GM12878 (cell line): ENCODE results near the gene USP35. TPM values are rescaled to one million over a fixed set of nuclear protein-coding genes. Genes with fewer than 3 reads are reported as not detected.
A peak's percentile ranks its signal among the peaks of the same experiment; 100 is the strongest.

ENCODE experiments used
- ATAC-seq: fragments of 200-7000 bp; cut with Tn5 transposase; 3 replicates; pipeline ENCODE4 v1.9.1; 2020; ENCODE audit warnings: mild to moderate bottlenecking, moderate library complexity
- BruUV-seq: library from RNA; stranded (reverse); fragments of 400-500 nt; replicated peaks from 2 replicates; lab custom pipeline; 2021; lab: Mats Ljungman, UMichigan
- CTCF ChIA-PET: fragments of 300-600 bp; sonication (Branson Sonifier 250); formaldehyde crosslinking; extraction: SDS; loops from one replicate; lab custom pipeline; 2021; ENCODE audit warnings: inconsistent platforms; lab: Yijun Ruan, JAX
- POLR2A ChIA-PET: fragments of 350-600 bp; formaldehyde crosslinking; extraction: SDS; loops from one replicate; lab custom pipeline; 2021; ENCODE audit warnings: inconsistent platforms; lab: Charles Lee
- RAD21 ChIA-PET: fragments of 300-600 bp; sonication (Branson Sonifier 250); formaldehyde crosslinking; loops from one replicate; lab custom pipeline; 2023; ENCODE audit warnings: antibody characterized with exemption; ENCODE audit not compliant: unreplicated experiment; lab: Charles Lee
- SMC1A ChIA-PET: fragments of 300-600 bp; sonication (Branson Sonifier 250); formaldehyde crosslinking; loops from one replicate; lab custom pipeline; 2023; ENCODE audit not compliant: unreplicated experiment, uncharacterized antibody; lab: Charles Lee
- DNase-seq: peaks from one replicate; pipeline ENCODE4 v3.0.0-alpha.2; 2011; ENCODE audit warnings: low read depth, low spot score
- FAIRE-seq: peaks from 3 replicates; lab custom pipeline; 2011; peaks lifted over from hg19 to GRCh38; lab: Jason Lieb, UNC
- H2AFZ ChIP-seq: 2 replicates; pipeline ENCODE4 v1.6.0; 2011; ENCODE audit warnings: low read depth, low read length, control low read depth; ENCODE audit not compliant: control insufficient read depth
- H3K27ac ChIP-seq: 2 replicates; pipeline ENCODE4 v1.5.1; 2011; ENCODE audit warnings: control low read depth; ENCODE audit not compliant: control insufficient read depth, insufficient read depth
- H3K27me3 ChIP-seq, 2 experiments: replicated peaks in 1 of 2; 2 replicates each; pipeline versions ENCODE4 v1.6.0 to v1.6.1; 2011; ENCODE audit warnings: low read length in 1 of 2; ENCODE audit not compliant: control insufficient read depth in 2 of 2, insufficient read depth in 2 of 2
- H3K36me3 ChIP-seq, 2 experiments: 2 replicates each; pipeline ENCODE4 v1.5.1; 2011; ENCODE audit warnings: low read length in 1 of 2; ENCODE audit not compliant: control insufficient read depth in 2 of 2, insufficient read depth in 2 of 2
- H3K4me1 ChIP-seq: 2 replicates; pipeline ENCODE4 v1.6.1; 2011; ENCODE audit warnings: mild to moderate bottlenecking, low read length, moderate library complexity, mixed read lengths; ENCODE audit not compliant: control insufficient read depth, insufficient read depth
- H3K4me2 ChIP-seq: 2 replicates; pipeline ENCODE4 v1.6.0; 2011; ENCODE audit warnings: control low read depth; ENCODE audit not compliant: control insufficient read depth, insufficient read depth
- H3K4me3 ChIP-seq: fragments of 200-600 bp; sonication (generic); 2 replicates; pipeline ENCODE4 v1.5.1; 2016
- H3K79me2 ChIP-seq: 2 replicates; pipeline ENCODE4 v1.6.0; 2011; ENCODE audit warnings: low read length; ENCODE audit not compliant: control insufficient read depth, insufficient read depth
- H3K9ac ChIP-seq: 2 replicates; pipeline ENCODE4 v1.8.0; 2011; ENCODE audit warnings: low read length, control low read depth, mixed read lengths; ENCODE audit not compliant: control insufficient read depth, insufficient read depth
- H3K9me3 ChIP-seq: replicated peaks from 3 replicates; pipeline ENCODE4 v1.5.1; 2011; ENCODE audit warnings: mild to moderate bottlenecking, low read length; ENCODE audit not compliant: control insufficient read depth, insufficient read depth
- H4K20me1 ChIP-seq: 2 replicates; pipeline ENCODE4 v1.6.0; 2011; ENCODE audit not compliant: control insufficient read depth, insufficient read depth
- ATF3 ChIP-seq: IDR thresholded peaks from 2 replicates; pipeline ENCODE4 v1.6.1; 2011; ENCODE audit warnings: low read depth, mild to moderate bottlenecking, low read length, moderate library complexity, borderline replicate concordance; ENCODE audit errors: extremely low read depth
- BACH1 ChIP-seq: fragments of 450-650 bp; IDR thresholded peaks from 2 replicates; pipeline ENCODE4 v1.6.1; 2017; ENCODE audit warnings: mild to moderate bottlenecking, borderline replicate concordance
- CREM ChIP-seq: IDR thresholded peaks from 2 replicates; pipeline ENCODE4 v1.6.1; 2014; ENCODE audit warnings: antibody characterized with exemption, low read depth
- FOS ChIP-seq: IDR thresholded peaks from 3 replicates; pipeline ENCODE4 v1.6.1; 2011; ENCODE audit warnings: borderline replicate concordance; ENCODE audit not compliant: insufficient read length; ENCODE audit errors: extremely low read depth
- HDAC2 ChIP-seq: fragments of 200-600 bp; sonication (generic); IDR thresholded peaks from 2 replicates; pipeline ENCODE4 v1.6.1; 2017
- NR2C1 ChIP-seq: fragments of 450-650 bp; IDR thresholded peaks from 2 replicates; pipeline ENCODE4 v1.6.1; 2017; ENCODE audit warnings: antibody characterized with exemption, mild to moderate bottlenecking, moderate library complexity
- RELB ChIP-seq: fragments of 450-650 bp; IDR thresholded peaks from 2 replicates; pipeline ENCODE4 v1.6.1; 2017; ENCODE audit warnings: low read depth, mild to moderate bottlenecking, moderate library complexity
- SKIL ChIP-seq: fragments of 450-650 bp; IDR thresholded peaks from 2 replicates; pipeline ENCODE4 v1.6.1; 2017; ENCODE audit warnings: mild to moderate bottlenecking, low read depth, inconsistent platforms; ENCODE audit not compliant: poor library complexity, severe bottlenecking
- SMAD1 ChIP-seq: fragments of 450-650 bp; IDR thresholded peaks from 2 replicates; pipeline ENCODE4 v1.6.1; 2018; ENCODE audit warnings: mild to moderate bottlenecking, low read depth; ENCODE audit not compliant: partially characterized antibody
- SMC3 ChIP-seq: IDR thresholded peaks from 2 replicates; pipeline ENCODE4 v1.6.1; 2011; ENCODE audit warnings: low read length, improper control_type of control experiment, borderline replicate concordance
- TCF12 ChIP-seq: IDR thresholded peaks from 2 replicates; pipeline ENCODE4 v1.6.1; 2011; ENCODE audit warnings: low read depth, mild to moderate bottlenecking, low read length
- TCF3 ChIP-seq: IDR thresholded peaks from 2 replicates; pipeline ENCODE4 v1.6.1; 2012; ENCODE audit warnings: low read depth, mild to moderate bottlenecking, low read length, borderline replicate concordance; ENCODE audit not compliant: insufficient read depth
- WGBS: methylation state at CpG from one replicate; pipeline ENCODE4 v1.1.6; 2016; ENCODE audit warnings: low lambda C conversion rate; ENCODE audit not compliant: insufficient replicate concordance, insufficient coverage; ENCODE audit errors: missing lambda C conversion rate; 5-methylcytosine and 5-hydroxymethylcytosine counted together
- in situ Hi-C: fragments of 300-500 bp; cut with MboI; formaldehyde crosslinking; loops from 9 replicates; pipeline ENCODE4 v1.14.3; 2018; ENCODE audit warnings: mixed read lengths
- intact Hi-C: fragments of 100-400 bp; cut with micrococcal nuclease; formaldehyde crosslinking; loops from one replicate; pipeline ENCODE4 v1.14.2; 2022; ENCODE audit not compliant: unreplicated experiment
- polyA plus RNA-seq, 11 experiments: library from polyadenylated mRNA; depleted of rRNA in 4 of 11; unstranded in 6 of 11; stranded (reverse) in 5 of 11; fragments of >200 nt; fragmentation: Nextera tagmentation in 4 of 11; fragmentation: Illumina TruSeq in 1 of 11; extraction: Ambion mirVana in 4 of 11; extraction: Trizol in 1 of 11; gene quantifications; 1 replicate in 1 of 11; 2 replicates in 10 of 11; pipeline versions ENCODE4 v1.2.1 to v1.2.3, GENCODE V29; 2011 to 2016; ENCODE audit warnings: inconsistent platforms in 2 of 11, missing spikeins in 2 of 11, low read depth in 1 of 11
- total RNA-seq, 4 experiments: library from RNA; depleted of rRNA in 3 of 4; stranded (reverse); fragments of >200 nt in 3 of 4; fragmentation: Illumina TruSeq in 1 of 4; extraction: Trizol in 1 of 4; gene quantifications; 2 replicates each; pipeline versions ENCODE4 v1.2.1 to v1.2.3, GENCODE V29; 2013 to 2021

The USP35 gene
- total and polyA plus RNA-seq, 10 of the 15 experiments (the other 5 are each of a cell fraction or from before 2014, with no cell fraction given): 0.13 to 6.4 (median 3.1) TPM; not detected in 1

DNA sequence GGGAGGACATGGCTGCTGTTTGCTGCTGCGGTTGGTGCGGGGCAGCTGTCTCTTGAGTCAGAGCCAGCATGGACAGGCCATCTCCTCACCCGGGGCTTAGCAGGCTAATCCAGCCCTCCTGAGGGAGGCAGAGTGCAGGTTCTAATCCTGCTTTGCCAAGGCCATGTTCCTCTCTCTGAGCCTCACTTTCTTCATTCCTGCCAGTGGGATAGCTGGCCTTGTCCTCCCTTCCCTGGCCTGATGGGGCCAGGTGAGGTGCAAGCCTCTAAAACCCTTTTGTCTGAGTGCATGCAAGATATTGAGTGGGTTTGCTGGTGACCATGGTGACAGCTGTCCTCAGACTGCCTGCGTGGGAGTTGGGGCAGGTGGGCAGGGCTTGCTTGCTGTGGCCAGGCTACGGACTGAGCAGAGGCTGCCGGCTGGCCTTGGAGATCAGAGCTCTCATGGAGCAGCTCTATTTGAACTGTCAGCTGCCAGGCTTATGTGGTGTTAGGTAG is 3.6 kb downstream of the USP35 start:
- BruUV-seq: no TSS peak
- H3K79me2 ChIP-seq: no peaks in the 10 kb centered on the region
- no peak for ATAC-seq
- H3K9me3 ChIP-seq: no peaks in the 10 kb centered on the region; the same call in 2 of the 3 replicates
- no peak for FAIRE-seq
- H4K20me1 ChIP-seq: no peaks in the 10 kb centered on the region
- CTCF ChIA-PET: no interaction called here
- H2AFZ ChIP-seq: no peak overlapping the region
- SMC1A ChIA-PET: no interaction called here
- no peaks in the 10 kb centered on the region for H3K27me3 ChIP-seq
- H3K4me3 ChIP-seq: no peak overlapping the region
- TF ChIP-seq NR2C1 (no peak), TCF12 (0 out of 2 replicates have a peak, but pooled peaks have one; percentile 23)
- 96% methylated on average over 6 of the region's 6 CpGs for WGBS
- no peak overlapping the region for H3K27ac ChIP-seq
- H3K9ac ChIP-seq: no peak overlapping the region
- DNase-seq: no peak
- POLR2A ChIA-PET: no interaction called here
- in situ Hi-C loops (no loop called here), intact Hi-C loops (no loop called here)
- 0 out of 2 replicates have a peak overlapping the region, but pooled peaks have one; percentile 17 for H3K4me2 ChIP-seq
- peaks cover 12% of the 10 kb centered on the region for H3K4me1 ChIP-seq
- RAD21 ChIA-PET: no interaction called here
- no peaks in the 10 kb centered on the region for H3K36me3 ChIP-seq

DNA sequence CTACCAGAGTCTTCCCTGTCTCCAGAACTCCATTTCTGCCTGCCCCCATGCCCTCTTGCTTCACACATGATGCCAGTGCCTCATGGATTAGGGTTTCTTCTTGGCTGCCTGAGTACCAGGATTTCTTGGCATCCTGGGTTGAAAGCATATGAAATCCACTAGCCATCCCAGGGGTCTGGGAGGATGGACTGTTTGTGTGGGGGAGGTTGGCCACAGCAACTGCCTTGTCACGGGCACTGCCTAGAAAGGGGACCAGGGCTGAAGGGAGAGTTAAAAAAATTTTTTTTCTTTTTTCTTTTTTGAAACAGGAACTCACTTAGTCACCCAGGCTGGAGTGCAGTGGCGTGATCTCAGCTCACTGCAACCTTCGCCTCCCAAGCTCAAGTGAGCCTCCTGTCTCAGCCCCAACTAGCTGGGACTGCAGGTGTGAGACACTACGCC is 4.2 kb downstream of the USP35 start:
- Histone ChIP-seq H3K4me3 (no peak overlapping the region), H3K79me2 (no peaks in the 10 kb centered on the region), H3K27me3 (no peaks in the 10 kb centered on the region), H3K36me3 (no peaks in the 10 kb centered on the region), H3K9me3 (no peaks in the 10 kb centered on the region; the same call in 2 of the 3 replicates), H3K27ac (no peak overlapping the region), H3K4me2 (no peak overlapping the region), H3K9ac (no peak overlapping the region), H2AFZ (no peak overlapping the region), H3K4me1 (peaks cover 12% of the 10 kb centered on the region), H4K20me1 (no peaks in the 10 kb centered on the region)
- DNase-seq: no peak
- TF ChIP-seq FOS (no peak), SMC3 (no peak), BACH1 (no peak), SMAD1 (no peak), SKIL (no peak), TCF3 (no peak), CREM (no peak), HDAC2 (no peak), RELB (no peak), ATF3 (no peak)
- RAD21 ChIA-PET: interaction anchor here (0.6 kb wide), 1 partner anchor 20 kb away, joined by 3 read pairs; no protein-coding TSS in a partner anchor
- 71% methylated on average over 4 of the region's 4 CpGs for WGBS
- intact Hi-C loops (no loop called here), in situ Hi-C loops (no loop called here)
- SMC1A ChIA-PET: interaction anchor here (1.7 kb wide), 2 partner anchors 10 to 14 kb away, joined by 4 to 6 read pairs; no protein-coding TSS in a partner anchor
- POLR2A ChIA-PET: no interaction called here
- CTCF ChIA-PET: no interaction called here
- ATAC-seq: no peak
- no peak for FAIRE-seq
- no TSS peak for BruUV-seq
